Activated T-cell treated with anti-CD3 and anti-CD28 coated beads, Interleukin-2, amount 50 U/mL, for 72 hours (primary cell): ENCODE measurements around the gene ARF5. TPM values are rescaled to one million over a fixed set of nuclear protein-coding genes. Genes with fewer than 3 reads are reported as not detected.

Source experiments
- ATAC-seq, 2 donors: fragments of 150-1000 bp; cut with Tn5 transposase; replicated peaks in 1 of 2; 2 replicates each; pipeline ENCODE4 v1.10.0; 2021; ENCODE audit warnings: moderate library complexity in 2 of 2, mild to moderate bottlenecking in 1 of 2
- DNase-seq, 2 donors: peaks; one replicate each; pipeline ENCODE4 v3.0.0; 2021 to 2022; ENCODE audit warnings: mixed read lengths in 1 of 2
- H3K27ac Mint-ChIP-seq: one replicate; pipeline ENCODE4 v1.8.0; 2022; ENCODE audit warnings: mild to moderate bottlenecking, moderate library complexity, mixed read lengths
- H3K27me3 Mint-ChIP-seq: one replicate; pipeline ENCODE4 v1.8.0; 2022; ENCODE audit warnings: low read depth, mixed read lengths
- H3K36me3 Mint-ChIP-seq, 2 donors: one replicate each; pipeline ENCODE4 v1.8.0; 2022; ENCODE audit warnings: mixed read lengths in 2 of 2, mild to moderate bottlenecking in 1 of 2; ENCODE audit not compliant: insufficient read depth in 2 of 2
- H3K4me1 Mint-ChIP-seq: one replicate; pipeline ENCODE4 v1.8.0; 2022; ENCODE audit warnings: low read depth, mixed read lengths
- H3K4me3 Mint-ChIP-seq, 2 donors: one replicate each; pipeline ENCODE4 v1.8.0; 2022; ENCODE audit warnings: mild to moderate bottlenecking in 2 of 2, mixed read lengths in 2 of 2, moderate library complexity in 2 of 2
- H3K9me3 Mint-ChIP-seq, 2 donors: one replicate each; pipeline ENCODE4 v1.8.0; 2022; ENCODE audit warnings: mixed read lengths in 2 of 2
- total RNA-seq, 2 donors: library from RNA; stranded (reverse); gene quantifications; one replicate each; pipeline ENCODE4 v1.2.3, GENCODE V29; 2022

ARF5 gene
- total RNA-seq, 2 donors from 2014 or later: 114 to 135 TPM

DNA sequence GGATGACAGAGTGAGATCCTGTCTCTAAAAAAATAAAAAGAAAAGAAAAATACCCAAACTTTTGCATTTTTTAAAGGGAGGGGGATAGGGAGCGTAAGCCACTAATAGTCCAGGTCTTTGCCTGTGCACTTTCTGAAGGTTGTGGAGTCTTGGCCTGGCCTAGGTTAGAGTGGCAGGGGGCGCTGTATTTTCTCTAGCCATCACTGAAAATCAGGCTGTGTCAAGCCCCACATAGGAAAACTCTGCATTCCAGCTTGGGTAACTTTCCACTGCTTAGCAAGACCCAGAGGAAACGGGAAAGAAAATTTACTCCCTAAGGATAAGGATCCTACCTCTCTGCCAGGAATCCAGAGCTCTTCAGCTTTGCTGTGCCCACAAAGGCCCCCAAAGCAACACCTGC lies 40.2 kb downstream of the ARF5 start:
- Mint-ChIP-seq H3K27ac (no peak overlapping the region), H3K4me3 (no peak overlapping the region), H3K36me3 (no peaks in the 10 kb centered on the region), H3K4me1 (peaks cover 7% of the 10 kb centered on the region), H3K9me3 (no peaks in the 10 kb centered on the region), H3K27me3 (peaks cover 7% of the 10 kb centered on the region)
- no peak for DNase-seq
- ATAC-seq: no peak

DNA sequence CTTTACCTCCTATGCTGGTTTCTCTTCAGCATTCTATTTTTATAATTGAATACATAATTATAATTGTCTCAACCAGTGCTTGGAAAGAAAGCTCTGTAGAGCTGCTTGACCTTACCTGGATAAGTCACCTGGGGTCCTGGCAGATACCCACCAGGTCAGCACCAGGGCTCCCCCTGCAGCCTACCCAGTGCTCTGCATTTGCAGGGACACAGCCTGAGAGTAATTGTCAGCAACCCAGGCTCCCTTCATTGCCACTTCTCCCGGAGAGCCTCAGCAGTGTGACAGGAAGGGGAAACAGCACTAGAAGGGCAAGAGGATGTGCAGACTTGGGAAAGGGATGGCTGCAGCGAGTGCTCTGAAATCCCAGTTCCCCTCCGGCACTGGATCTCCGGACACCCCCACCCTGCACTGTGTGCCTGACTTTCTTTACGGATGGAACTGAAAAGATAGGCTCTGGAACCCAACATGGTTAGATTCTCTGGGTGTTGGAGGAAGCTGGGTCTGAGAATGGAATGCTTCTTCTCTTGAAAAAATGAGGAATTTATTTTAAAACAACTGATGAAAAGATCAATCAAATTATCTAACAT lies 41.1 kb downstream of the ARF5 start:
- DNase-seq (peak; percentile 46 to 49), ATAC-seq (peak; percentile 65 to 71)
- Mint-ChIP-seq H3K9me3 (no peaks in the 10 kb centered on the region), H3K36me3 (no peaks in the 10 kb centered on the region), H3K4me1 (peaks cover 7% of the 10 kb centered on the region), H3K27ac (no peak overlapping the region), H3K27me3 (peaks cover 15% of the 10 kb centered on the region), H3K4me3 (no peak overlapping the region)

DNA sequence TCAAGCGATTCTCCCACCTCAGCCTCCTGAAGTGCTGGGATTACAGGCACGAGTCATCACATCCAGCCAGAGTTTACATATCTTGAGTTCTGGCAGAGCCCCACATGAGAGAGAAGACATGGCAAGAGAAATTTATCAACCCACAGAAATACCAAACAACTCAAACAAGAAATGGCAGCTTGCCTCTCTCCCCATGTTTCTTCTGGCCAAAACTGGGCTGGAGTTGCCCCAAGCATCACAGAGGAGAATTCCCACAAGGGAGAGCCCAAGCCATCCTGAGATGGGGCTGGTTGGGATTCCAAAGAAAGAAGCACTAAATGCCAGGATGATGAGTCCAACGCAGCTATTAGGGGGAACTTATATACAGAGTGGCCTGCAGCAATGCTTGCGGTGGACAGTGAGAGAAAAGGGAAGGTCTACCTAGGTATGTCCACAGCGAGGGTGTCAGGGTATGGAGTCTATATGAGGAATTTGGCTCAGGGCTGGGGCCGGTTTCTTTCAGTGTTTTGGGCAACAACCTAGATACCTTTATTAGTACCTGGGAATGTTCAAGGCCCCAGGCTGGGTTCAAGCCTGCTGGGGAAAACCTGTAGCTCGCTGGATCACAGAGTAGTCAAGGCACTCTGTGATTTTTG lies 44.2 kb downstream of the ARF5 start:
- peaks cover 7% of the 10 kb centered on the region for H3K4me1 Mint-ChIP-seq
- H3K27me3 Mint-ChIP-seq: peaks cover 21% of the 10 kb centered on the region

DNA sequence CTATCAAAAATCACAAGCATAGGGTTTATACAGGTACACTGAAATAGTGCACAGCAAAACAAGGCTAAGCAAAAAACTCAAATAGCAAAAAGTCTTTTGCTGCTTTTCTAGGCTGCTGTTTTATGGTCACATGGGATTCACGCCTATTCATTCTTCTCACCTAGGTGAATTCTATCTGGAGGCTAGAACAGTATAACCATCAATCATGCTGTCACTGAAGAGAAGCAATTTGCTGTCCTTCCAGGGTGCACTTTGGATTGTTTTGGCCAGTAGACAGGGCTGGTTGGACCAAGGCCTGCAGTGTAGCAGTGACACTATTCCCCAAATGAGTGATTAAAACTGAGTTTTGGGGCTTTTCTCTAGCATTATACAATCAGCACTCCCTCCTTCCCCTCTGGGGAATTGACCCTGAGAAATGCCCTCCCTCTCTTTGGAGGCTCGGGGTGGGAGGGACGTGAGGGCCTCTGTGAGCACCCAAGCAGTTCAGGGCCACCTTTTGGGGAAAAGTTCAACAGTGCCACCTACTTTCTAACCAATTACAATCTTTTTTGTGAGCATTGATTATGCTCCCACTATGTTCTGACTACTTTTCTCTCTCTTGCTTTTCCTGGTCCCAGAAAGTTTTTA lies 47.6 kb downstream of the ARF5 start:
- H3K9me3 Mint-ChIP-seq: no peaks in the 10 kb centered on the region
- no peak overlapping the region for H3K27ac Mint-ChIP-seq
- ATAC-seq (no peak), DNase-seq (no peak)
- H3K36me3 Mint-ChIP-seq: no peaks in the 10 kb centered on the region
- H3K27me3 Mint-ChIP-seq: peaks cover 27% of the 10 kb centered on the region
- no peaks in the 10 kb centered on the region for H3K4me1 Mint-ChIP-seq
- H3K4me3 Mint-ChIP-seq: no peak overlapping the region

More for the DNA sequence above, 44.2 kb downstream of the ARF5 start:
- no peak for ATAC-seq
- DNase-seq: no peak
- Mint-ChIP-seq H3K36me3 (no peaks in the 10 kb centered on the region), H3K27ac (no peak overlapping the region), H3K9me3 (no peaks in the 10 kb centered on the region), H3K4me3 (no peak overlapping the region)

DNA sequence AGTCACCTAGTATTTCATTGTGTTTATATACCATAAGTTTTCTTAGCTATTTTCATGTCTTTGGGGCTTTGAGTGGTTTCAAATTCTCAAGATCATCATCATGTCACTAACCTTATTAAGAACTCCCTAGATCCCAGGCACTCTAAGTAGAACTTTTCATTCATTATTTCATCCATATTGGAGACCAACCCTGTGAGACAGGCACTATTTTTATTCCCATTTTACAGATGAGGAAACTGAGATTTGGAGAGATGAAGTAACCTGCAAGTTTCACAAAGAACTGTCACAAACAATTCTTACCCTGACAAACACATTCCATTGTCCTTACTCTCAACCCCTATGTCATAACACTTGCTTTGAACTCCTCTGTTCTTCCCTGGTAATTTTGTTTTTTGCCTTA lies 50.0 kb downstream of the ARF5 start:
- H3K36me3 Mint-ChIP-seq: no peaks in the 10 kb centered on the region
- no peak overlapping the region for H3K27ac Mint-ChIP-seq
- no peak for DNase-seq
- no peaks in the 10 kb centered on the region for H3K4me1 Mint-ChIP-seq
- peaks cover 27% of the 10 kb centered on the region for H3K27me3 Mint-ChIP-seq
- H3K4me3 Mint-ChIP-seq: no peak overlapping the region
- ATAC-seq: no peak
- no peaks in the 10 kb centered on the region for H3K9me3 Mint-ChIP-seq

Other genes with a start within 250 kb of the ARF5 start
- 10 to 100 TPM; 49.9 to 52.1 TPM for gene ZNF800, start 195.7 kb upstream of the ARF5 start, total RNA-seq
- 10 to 100 TPM; 24.5 to 25.1 TPM for gene GCC1, start 2.8 kb upstream of the ARF5 start, total RNA-seq
- 1 to 10 TPM; 2.7 to 3.2 TPM for gene FSCN3, start 5.3 kb downstream of the ARF5 start, total RNA-seq
- gene PAX4, start 29.7 kb downstream of the ARF5 start, total RNA-seq: not detected
- 100 to 1,000 TPM; 237 to 285 TPM for gene SND1, start 63.8 kb downstream of the ARF5 start, total RNA-seq